DOHH2 (cell line): Measurements from ENCODE around the gene PHKG2.

ENCODE experiments used
- EZH2phosphoT487 ChIP-seq: fragments of 200-600 bp; sonication (generic); IDR thresholded peaks from 2 replicates; pipeline ENCODE4 v1.6.1; 2017; ENCODE audit warnings: borderline replicate concordance, mild to moderate bottlenecking, antibody characterized with exemption, low read length, moderate library complexity, mixed read lengths
- TF ChIP-seq, protein P1 (sequence below): fragments of 200-600 bp; sonication (generic); IDR thresholded peaks from one replicate; pipeline ENCODE4 v1.5.1; 2014; ENCODE audit warnings: antibody characterized with exemption, mild to moderate bottlenecking, low read depth, low read length; ENCODE audit not compliant: poor library complexity, severe bottlenecking

DNA sequence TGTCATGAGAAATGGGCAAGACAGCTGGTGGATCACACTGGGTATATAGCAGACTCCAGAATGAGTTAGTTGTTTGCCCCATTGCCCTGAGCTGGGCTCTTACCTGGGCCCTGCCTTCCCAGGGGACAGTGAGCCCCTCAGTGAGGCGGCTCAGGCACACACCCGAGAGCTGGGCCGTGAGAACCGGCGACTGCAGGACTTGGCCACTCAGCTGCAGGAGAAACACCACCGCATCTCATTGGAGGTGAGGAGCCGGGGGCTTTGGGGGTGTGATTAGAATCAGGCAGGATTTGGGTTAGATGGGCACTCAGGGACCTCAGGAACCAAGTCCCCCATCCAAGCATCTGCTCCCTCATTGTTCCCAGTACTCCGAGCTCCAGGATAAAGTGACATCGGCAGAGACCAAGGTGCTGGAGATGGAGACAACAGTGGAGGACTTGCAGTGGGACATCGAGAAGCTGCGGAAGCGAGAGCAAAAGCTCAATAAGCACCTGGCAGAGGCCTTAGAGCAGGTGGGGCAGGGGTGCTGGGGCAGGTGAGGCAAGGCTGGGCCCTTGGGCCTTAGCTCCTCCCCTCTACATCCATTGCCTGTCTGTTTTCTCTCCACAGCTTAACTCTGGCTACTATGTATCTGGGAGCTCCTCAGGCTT is 16.7 kb downstream of the PHKG2 start:
- TF ChIP-seq, protein P1, sequence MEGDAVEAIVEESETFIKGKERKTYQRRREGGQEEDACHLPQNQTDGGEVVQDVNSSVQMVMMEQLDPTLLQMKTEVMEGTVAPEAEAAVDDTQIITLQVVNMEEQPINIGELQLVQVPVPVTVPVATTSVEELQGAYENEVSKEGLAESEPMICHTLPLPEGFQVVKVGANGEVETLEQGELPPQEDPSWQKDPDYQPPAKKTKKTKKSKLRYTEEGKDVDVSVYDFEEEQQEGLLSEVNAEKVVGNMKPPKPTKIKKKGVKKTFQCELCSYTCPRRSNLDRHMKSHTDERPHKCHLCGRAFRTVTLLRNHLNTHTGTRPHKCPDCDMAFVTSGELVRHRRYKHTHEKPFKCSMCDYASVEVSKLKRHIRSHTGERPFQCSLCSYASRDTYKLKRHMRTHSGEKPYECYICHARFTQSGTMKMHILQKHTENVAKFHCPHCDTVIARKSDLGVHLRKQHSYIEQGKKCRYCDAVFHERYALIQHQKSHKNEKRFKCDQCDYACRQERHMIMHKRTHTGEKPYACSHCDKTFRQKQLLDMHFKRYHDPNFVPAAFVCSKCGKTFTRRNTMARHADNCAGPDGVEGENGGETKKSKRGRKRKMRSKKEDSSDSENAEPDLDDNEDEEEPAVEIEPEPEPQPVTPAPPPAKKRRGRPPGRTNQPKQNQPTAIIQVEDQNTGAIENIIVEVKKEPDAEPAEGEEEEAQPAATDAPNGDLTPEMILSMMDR: no peak
- TF ChIP-seq EZH2phosphoT487: no peak
